WTC11 (cell line): ENCODE data around the gene GDF2. TPM values are rescaled to one million over a fixed set of nuclear protein-coding genes. Genes with fewer than 3 reads are reported as not detected.

ENCODE experiments used
- ATAC-seq: fragments of 200-7000 bp; cut with Tn5 transposase; 2 replicates; pipeline ENCODE4 v1.10.0; 2021; ENCODE audit warnings: mild to moderate bottlenecking, moderate library complexity
- CTCF ChIA-PET: fragments of 300-600 bp; sonication (Branson Sonifier 250); formaldehyde crosslinking; loops from one replicate; lab custom pipeline; 2021; ENCODE audit warnings: antibody characterized with exemption; lab: Charles Lee
- POLR2A ChIA-PET: fragments of 350-600 bp; sonication (Branson Sonifier 250); formaldehyde crosslinking; loops from one replicate; lab custom pipeline; 2021; ENCODE audit warnings: antibody characterized with exemption; lab: Charles Lee
- DNase-seq: peaks from one replicate; pipeline ENCODE4 v3.0.0; 2021; ENCODE audit warnings: low spot score
- H3K27ac Mint-ChIP-seq: 2 replicates; pipeline ENCODE4 v1.8.0; 2021; ENCODE audit warnings: mixed read lengths
- H3K27me3 Mint-ChIP-seq: 2 replicates; pipeline ENCODE4 v1.8.0; 2021; ENCODE audit warnings: low read depth, mild to moderate bottlenecking, moderate library complexity, mixed read lengths
- H3K36me3 Mint-ChIP-seq: 2 replicates; pipeline ENCODE4 v1.8.0; 2021; ENCODE audit warnings: mixed read lengths
- H3K4me1 Mint-ChIP-seq: 2 replicates; pipeline ENCODE4 v1.8.0; 2022; ENCODE audit warnings: mixed read lengths
- H3K4me3 Mint-ChIP-seq: 2 replicates; pipeline ENCODE4 v1.8.0; 2021; ENCODE audit warnings: mild to moderate bottlenecking, moderate library complexity, mixed read lengths
- H3K9me3 Mint-ChIP-seq: 2 replicates; pipeline ENCODE4 v1.8.0; 2021; ENCODE audit warnings: mixed read lengths
- AR ChIP-seq: fragments of 250-450 bp; sonication (Bioruptor Pico); IDR thresholded peaks from 2 replicates; pipeline ENCODE4 v1.9.0; 2021; ENCODE audit warnings: mild to moderate bottlenecking
- ATF1 ChIP-seq: sonication (generic); formaldehyde crosslinking; IDR thresholded peaks from 2 replicates; pipeline ENCODE4 v1.8.1; 2023; ENCODE audit warnings: mild to moderate bottlenecking, moderate library complexity, missing genetic modification reagents
- ATF6 ChIP-seq: sonication (generic); formaldehyde crosslinking; IDR thresholded peaks from 2 replicates; pipeline ENCODE4 v1.8.1; 2023; ENCODE audit warnings: mild to moderate bottlenecking, missing genetic modification reagents
- CBFB ChIP-seq: sonication (generic); formaldehyde crosslinking; IDR thresholded peaks from 2 replicates; pipeline ENCODE4 v1.8.1; 2022; ENCODE audit warnings: mild to moderate bottlenecking, low read depth, missing genetic modification reagents
- E2F1 ChIP-seq: sonication (generic); formaldehyde crosslinking; IDR thresholded peaks from 2 replicates; pipeline ENCODE4 v1.8.0; 2022; ENCODE audit warnings: mild to moderate bottlenecking, missing genetic modification reagents
- FOXP4 ChIP-seq: sonication (generic); formaldehyde crosslinking; IDR thresholded peaks from 2 replicates; pipeline ENCODE4 v1.8.0; 2022; ENCODE audit warnings: mild to moderate bottlenecking, missing genetic modification reagents
- GRHL2 ChIP-seq: fragments of 250-450 bp; sonication (Bioruptor Pico); IDR thresholded peaks from 2 replicates; pipeline ENCODE4 v1.8.0; 2022; ENCODE audit warnings: mild to moderate bottlenecking, moderate library complexity; ENCODE audit not compliant: insufficient replicate concordance, severe bottlenecking
- HMGA2 ChIP-seq: fragments of 250-450 bp; sonication (Bioruptor Pico); IDR thresholded peaks from 2 replicates; pipeline ENCODE4 v1.4.0; 2021; ENCODE audit warnings: mild to moderate bottlenecking, moderate library complexity
- JUN ChIP-seq: sonication (generic); formaldehyde crosslinking; IDR thresholded peaks from 2 replicates; pipeline ENCODE4 v1.8.0; 2023; ENCODE audit warnings: mild to moderate bottlenecking, missing genetic modification reagents
- NFATC4 ChIP-seq: fragments of 250-450 bp; sonication (Bioruptor Pico); IDR thresholded peaks from 2 replicates; pipeline ENCODE4 v1.9.0; 2021; ENCODE audit warnings: mild to moderate bottlenecking
- PREB ChIP-seq: sonication (generic); formaldehyde crosslinking; IDR thresholded peaks from 2 replicates; pipeline ENCODE4 v1.8.1; 2022; ENCODE audit warnings: mild to moderate bottlenecking, missing genetic modification reagents, moderate library complexity, borderline replicate concordance
- STAT6 ChIP-seq: sonication (generic); formaldehyde crosslinking; conservative IDR thresholded peaks from 2 replicates; pipeline ENCODE4 v1.8.1; 2023; ENCODE audit warnings: mild to moderate bottlenecking, low read depth, missing genetic modification reagents, moderate library complexity
- TEAD1 ChIP-seq: sonication (generic); formaldehyde crosslinking; IDR thresholded peaks from 2 replicates; pipeline ENCODE4 v1.8.0; 2022; ENCODE audit warnings: mild to moderate bottlenecking, missing genetic modification reagents
- USF2 ChIP-seq: sonication (generic); formaldehyde crosslinking; IDR thresholded peaks from 2 replicates; pipeline ENCODE4 v1.8.1; 2023; ENCODE audit warnings: mild to moderate bottlenecking, missing genetic modification reagents, moderate library complexity
- ZNF219 ChIP-seq: sonication (generic); formaldehyde crosslinking; IDR thresholded peaks from 2 replicates; pipeline ENCODE4 v1.8.0; 2023; ENCODE audit warnings: missing genetic modification reagents, mild to moderate bottlenecking, borderline replicate concordance
- ZNF396 ChIP-seq: fragments of 250-450 bp; sonication (Bioruptor Pico); IDR thresholded peaks from 2 replicates; pipeline ENCODE4 v1.8.0; 2021; ENCODE audit warnings: mild to moderate bottlenecking, moderate library complexity, borderline replicate concordance
- ZNF532 ChIP-seq: fragments of 250-450 bp; sonication (Bioruptor Pico); IDR thresholded peaks from 2 replicates; pipeline ENCODE4 v1.9.0; 2021; ENCODE audit warnings: mild to moderate bottlenecking, borderline replicate concordance
- ZNF671 ChIP-seq: fragments of 250-450 bp; sonication (Bioruptor Pico); IDR thresholded peaks from 2 replicates; pipeline ENCODE4 v1.8.0; 2021; ENCODE audit warnings: mild to moderate bottlenecking
- total RNA-seq: library from RNA; stranded (reverse); gene quantifications from 3 replicates; pipeline ENCODE4 v1.2.3, GENCODE V29; 2021

GDF2 gene
- total RNA-seq, 1 experiment from 2014 or later, result not detected

- peaks cover 26% of the 10 kb centered on the region for H3K4me1 Mint-ChIP-seq
- H3K27me3 Mint-ChIP-seq, result no peaks in the 10 kb centered on the region
- no peaks in the 10 kb centered on the region for H3K9me3 Mint-ChIP-seq
- CTCF ChIA-PET, result interaction anchor here (2.4 kb wide), 1 partner anchor 340 kb away, joined by 8 read pairs; no protein-coding TSS in a partner anchor
- no peaks in the 10 kb centered on the region for H3K36me3 Mint-ChIP-seq
- no peak overlapping the region for H3K4me3 Mint-ChIP-seq
- TF ChIP-seq ZNF219 (CRISPR knock-in tag), result no peak
- TF ChIP-seq JUN (CRISPR knock-in tag), result no peak
- no peak for TF ChIP-seq FOXP4 (CRISPR knock-in tag)
- TF ChIP-seq USF2 (CRISPR knock-in tag), result no peak
- no peak for TF ChIP-seq ATF6 (CRISPR knock-in tag)
- no peak for TF ChIP-seq HMGA2 (CRISPR knock-in tag)
- no peak for TF ChIP-seq PREB (CRISPR knock-in tag)
- no peak for TF ChIP-seq ZNF396 (CRISPR knock-in tag)
- TF ChIP-seq ZNF532 (CRISPR knock-in tag), result no peak
- no peak for TF ChIP-seq E2F1 (CRISPR knock-in tag)
- no peak for TF ChIP-seq ATF1 (CRISPR knock-in tag)
- TF ChIP-seq STAT6 (CRISPR knock-in tag), result no peak
- TF ChIP-seq NFATC4 (CRISPR knock-in tag), result no peak
- no peak for TF ChIP-seq GRHL2
- no peak for TF ChIP-seq ZNF671 (CRISPR knock-in tag)
- TF ChIP-seq CBFB, result no peak
- no peak for TF ChIP-seq AR
- no peak for TF ChIP-seq TEAD1
- TF ChIP-seq, all 79 proteins: peak for 0
- ATAC-seq (no peak), DNase-seq (no peak)
- no peak overlapping the region; the same call in 1 of the 2 replicates for H3K27ac Mint-ChIP-seq
- POLR2A ChIA-PET, result interaction anchor here (1.0 to 1.7 kb wide), 2 partner anchors 13 to 20 kb away, joined by 4 to 6 read pairs; partner anchors contain the start of gene ZNF488
These were observed 42.1 kb downstream of the GDF2 start for GRCh38 chr10:47364366-47364765.
